HL-60 (cell line): ENCODE measurements around the gene AFF2.

Experiments
- POLR2AphosphoS5 ChIP-seq: IDR thresholded peaks from 2 replicates; pipeline ENCODE4 v1.6.1; 2012; ENCODE audit warnings: low read depth
- TF ChIP-seq, protein P1 (sequence below): IDR thresholded peaks from one replicate; pipeline ENCODE4 v1.5.1; 2011; ENCODE audit warnings: low read length, control low read depth, inconsistent platforms; ENCODE audit not compliant: insufficient read depth

DNA sequence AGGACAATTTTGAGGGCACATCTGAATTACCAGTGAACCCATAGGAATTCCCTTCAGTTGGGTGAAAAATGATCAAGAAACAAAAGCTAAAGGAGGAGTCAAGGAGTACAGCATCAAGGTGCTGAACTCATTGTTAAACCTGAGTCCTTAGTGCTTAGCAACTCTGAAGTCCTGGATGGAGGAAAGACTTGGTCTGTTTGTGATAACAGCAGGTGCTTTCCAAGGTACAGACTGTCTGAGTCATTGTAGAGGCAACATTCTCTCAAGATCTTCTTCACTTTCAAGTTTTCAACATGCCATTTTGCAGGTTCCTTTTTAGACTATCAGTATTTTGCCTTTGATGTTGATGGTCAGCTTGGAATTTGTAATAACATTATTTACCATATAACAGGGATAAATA, 293.9 kb downstream of the AFF2 start:
- TF ChIP-seq, protein P1, sequence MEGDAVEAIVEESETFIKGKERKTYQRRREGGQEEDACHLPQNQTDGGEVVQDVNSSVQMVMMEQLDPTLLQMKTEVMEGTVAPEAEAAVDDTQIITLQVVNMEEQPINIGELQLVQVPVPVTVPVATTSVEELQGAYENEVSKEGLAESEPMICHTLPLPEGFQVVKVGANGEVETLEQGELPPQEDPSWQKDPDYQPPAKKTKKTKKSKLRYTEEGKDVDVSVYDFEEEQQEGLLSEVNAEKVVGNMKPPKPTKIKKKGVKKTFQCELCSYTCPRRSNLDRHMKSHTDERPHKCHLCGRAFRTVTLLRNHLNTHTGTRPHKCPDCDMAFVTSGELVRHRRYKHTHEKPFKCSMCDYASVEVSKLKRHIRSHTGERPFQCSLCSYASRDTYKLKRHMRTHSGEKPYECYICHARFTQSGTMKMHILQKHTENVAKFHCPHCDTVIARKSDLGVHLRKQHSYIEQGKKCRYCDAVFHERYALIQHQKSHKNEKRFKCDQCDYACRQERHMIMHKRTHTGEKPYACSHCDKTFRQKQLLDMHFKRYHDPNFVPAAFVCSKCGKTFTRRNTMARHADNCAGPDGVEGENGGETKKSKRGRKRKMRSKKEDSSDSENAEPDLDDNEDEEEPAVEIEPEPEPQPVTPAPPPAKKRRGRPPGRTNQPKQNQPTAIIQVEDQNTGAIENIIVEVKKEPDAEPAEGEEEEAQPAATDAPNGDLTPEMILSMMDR = no peak
- TF ChIP-seq POLR2AphosphoS5 = no peak
